Peyer's patch (tissue), 4 donors: ENCODE measurements around the gene TST.

Experiments
- CTCF ChIP-seq, 6 experiments: fragments of 450-650 bp in 4 of 6; fragments of 200-600 bp in 2 of 6; sonication (generic) in 1 of 6; IDR thresholded peaks; one replicate each; pipeline ENCODE4 v1.5.1; 2017 to 2019; ENCODE audit warnings: antibody characterized with exemption in 6 of 6, mild to moderate bottlenecking in 3 of 6, moderate library complexity in 1 of 6
- POLR2A ChIP-seq, 2 donors: fragments of 450-650 bp; IDR thresholded peaks; one replicate each; pipeline ENCODE4 v1.5.1; 2017; ENCODE audit warnings: antibody characterized with exemption in 2 of 2, mild to moderate bottlenecking in 2 of 2, moderate library complexity in 2 of 2

GRCh38 chr22:37068859-37069258, 49.6 kb upstream of the TST start:
- no peak for TF ChIP-seq CTCF (IDR thresholded peaks at IDR 0.05)
- TF ChIP-seq POLR2A (IDR thresholded peaks at IDR 0.05): no peak
